Calu3 (cell line): ENCODE results near the gene VWA7. TPM values are rescaled to one million over a fixed set of nuclear protein-coding genes. Genes with fewer than 3 reads are reported as not detected.

Experiments used
- BruUV-seq: library from RNA; stranded (reverse); fragments of 400-500 nt; replicated peaks from 2 replicates; lab custom pipeline; 2021; lab: Mats Ljungman, UMichigan
- CTCF ChIA-PET: fragments of 300-600 bp; sonication (Branson Sonifier 250); formaldehyde crosslinking; loops from one replicate; lab custom pipeline; 2022; ENCODE audit warnings: antibody characterized with exemption; lab: Charles Lee
- DNase-seq: peaks from one replicate; pipeline ENCODE4 v3.0.0; 2022
- H3K27ac Mint-ChIP-seq: one replicate; pipeline ENCODE4 v1.8.0; 2022; ENCODE audit warnings: mixed read lengths; ENCODE audit not compliant: unreplicated experiment
- H3K27me3 Mint-ChIP-seq: one replicate; pipeline ENCODE4 v1.8.0; 2022; ENCODE audit warnings: mixed read lengths; ENCODE audit not compliant: unreplicated experiment
- H3K36me3 Mint-ChIP-seq: one replicate; pipeline ENCODE4 v1.8.0; 2022; ENCODE audit warnings: mild to moderate bottlenecking, moderate library complexity, mixed read lengths; ENCODE audit not compliant: insufficient read depth, unreplicated experiment
- H3K4me1 Mint-ChIP-seq: one replicate; pipeline ENCODE4 v1.8.0; 2022; ENCODE audit warnings: mild to moderate bottlenecking, low read depth, mixed read lengths; ENCODE audit not compliant: unreplicated experiment
- H3K4me3 Mint-ChIP-seq: one replicate; pipeline ENCODE4 v1.8.0; 2022; ENCODE audit warnings: mild to moderate bottlenecking, low read depth, moderate library complexity, mixed read lengths; ENCODE audit not compliant: unreplicated experiment
- H3K9me3 Mint-ChIP-seq: one replicate; pipeline ENCODE4 v1.8.0; 2022; ENCODE audit warnings: low read depth, mixed read lengths; ENCODE audit not compliant: unreplicated experiment
- CTCF ChIP-seq: fragments of 200-600 bp; IDR thresholded peaks from one replicate; pipeline ENCODE4 v1.8.0; 2022; ENCODE audit warnings: antibody characterized with exemption; ENCODE audit not compliant: unreplicated experiment
- intact Hi-C: fragments of 100-400 bp; cut with micrococcal nuclease; formaldehyde crosslinking; loops from one replicate; pipeline ENCODE4 v1.10.0; 2022; ENCODE audit not compliant: unreplicated experiment
- total RNA-seq: library from RNA; stranded (reverse); gene quantifications from 2 replicates; pipeline ENCODE4 v1.2.3, GENCODE V29; 2022

The VWA7 gene
- total RNA-seq, 1 experiment from 2014 or later = 22.1 TPM

GRCh38 chr6:31769684-31770371, 7.3 kb downstream of the VWA7 start:
- no peaks in the 10 kb centered on the region for H3K9me3 Mint-ChIP-seq
- peak overlapping the region; percentile 40 for H3K27ac Mint-ChIP-seq
- TF ChIP-seq CTCF = peak; percentile 100
- CTCF ChIA-PET = interaction anchor here (0.6 to 2.8 kb wide), 33 partner anchors 11 to 278 kb away, joined by 3 to 51 read pairs (median 4); partner anchors contain the start of genes ABHD16A, ATP6V1G2, CLIC1 and CSNK2B
- peaks cover 20% of the 10 kb centered on the region for H3K36me3 Mint-ChIP-seq
- H3K27me3 Mint-ChIP-seq = no peaks in the 10 kb centered on the region
- peaks cover 21% of the 10 kb centered on the region for H3K4me1 Mint-ChIP-seq
- intact Hi-C loops = loop anchor here (1.0 to 10.0 kb wide), 3 partner anchors 41 to 175 kb away; partner anchors contain the start of genes CFB and DDAH2
- DNase-seq = peak; percentile 99
- BruUV-seq = no TSS peak
- H3K4me3 Mint-ChIP-seq = no peak overlapping the region

- no peak overlapping the region for H3K27ac Mint-ChIP-seq
- CTCF ChIA-PET = interaction anchor here (1.3 to 2.8 kb wide), 7 partner anchors 29 to 222 kb away, joined by 4 to 51 read pairs (median 21); partner anchors contain the start of genes ATP6V1G2, DDAH2, LSM2 and LY6G5C
- H3K27me3 Mint-ChIP-seq = no peaks in the 10 kb centered on the region
- H3K9me3 Mint-ChIP-seq = no peaks in the 10 kb centered on the region
- intact Hi-C loops = loop anchor here (1.0 kb wide), 2 partner anchors 39 to 88 kb away; partner anchors contain the start of gene DDAH2
- no peak for TF ChIP-seq CTCF
- H3K36me3 Mint-ChIP-seq = peaks cover 21% of the 10 kb centered on the region
- H3K4me1 Mint-ChIP-seq = peaks cover 21% of the 10 kb centered on the region
- no peak for DNase-seq
- H3K4me3 Mint-ChIP-seq = no peak overlapping the region
- no TSS peak for BruUV-seq
These were observed 8.5 kb downstream of the VWA7 start for GRCh38 chr6:31768363-31769257.

GRCh38 chr6:31767096-31767645, 10.0 kb downstream of the VWA7 start:
- CTCF ChIA-PET = interaction anchor here (0.7 kb wide), 1 partner anchor 769 kb away, joined by 3 read pairs; no protein-coding TSS in a partner anchor
- H3K36me3 Mint-ChIP-seq = peaks cover 22% of the 10 kb centered on the region
- BruUV-seq = no TSS peak
- H3K9me3 Mint-ChIP-seq = no peaks in the 10 kb centered on the region
- no peaks in the 10 kb centered on the region for H3K27me3 Mint-ChIP-seq
- no peak overlapping the region for H3K4me3 Mint-ChIP-seq
- intact Hi-C loops = no loop called here
- no peak overlapping the region for H3K27ac Mint-ChIP-seq
- DNase-seq = no peak
- H3K4me1 Mint-ChIP-seq = peaks cover 17% of the 10 kb centered on the region
- TF ChIP-seq CTCF = no peak
